GM12874 (cell line): ENCODE results near the gene SRMS.

Experiments
- TF ChIP-seq, protein P1 (sequence below): IDR thresholded peaks from 2 replicates; pipeline ENCODE4 v1.5.1; 2011; ENCODE audit warnings: low read depth, mild to moderate bottlenecking, control low read depth, low read length, moderate library complexity; ENCODE audit not compliant: insufficient read depth

Gene SRMS

DNA sequence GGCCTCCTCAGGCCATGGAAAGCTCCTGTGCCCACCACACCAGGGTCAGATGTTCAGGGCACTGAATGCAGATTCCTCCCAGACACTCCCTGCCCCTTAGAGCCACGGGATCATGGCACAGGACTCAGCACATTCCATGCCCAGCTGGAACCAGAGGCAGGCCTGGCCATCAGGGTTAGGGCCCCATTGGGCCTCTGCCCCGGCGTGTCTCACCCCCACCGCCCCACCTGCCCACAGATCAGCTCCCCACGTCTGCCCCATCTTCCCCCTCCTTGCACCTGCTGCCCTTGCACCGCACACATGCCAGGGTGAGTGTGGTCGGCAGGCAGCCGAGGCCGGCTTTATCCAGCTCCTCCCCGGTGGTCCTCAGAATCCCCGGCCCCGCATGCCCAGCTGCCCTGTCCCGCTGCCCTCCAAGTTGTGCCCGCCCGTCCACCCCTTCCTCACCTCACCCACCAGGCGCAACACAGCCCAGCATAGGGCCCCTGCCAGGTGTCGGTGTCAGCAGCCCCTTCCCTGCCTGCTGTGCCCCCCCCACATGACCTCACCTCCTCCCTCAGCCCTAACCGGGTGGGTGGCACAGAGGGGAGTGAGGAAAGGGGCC, 2.2 kb upstream of the SRMS start:
- TF ChIP-seq, protein P1, sequence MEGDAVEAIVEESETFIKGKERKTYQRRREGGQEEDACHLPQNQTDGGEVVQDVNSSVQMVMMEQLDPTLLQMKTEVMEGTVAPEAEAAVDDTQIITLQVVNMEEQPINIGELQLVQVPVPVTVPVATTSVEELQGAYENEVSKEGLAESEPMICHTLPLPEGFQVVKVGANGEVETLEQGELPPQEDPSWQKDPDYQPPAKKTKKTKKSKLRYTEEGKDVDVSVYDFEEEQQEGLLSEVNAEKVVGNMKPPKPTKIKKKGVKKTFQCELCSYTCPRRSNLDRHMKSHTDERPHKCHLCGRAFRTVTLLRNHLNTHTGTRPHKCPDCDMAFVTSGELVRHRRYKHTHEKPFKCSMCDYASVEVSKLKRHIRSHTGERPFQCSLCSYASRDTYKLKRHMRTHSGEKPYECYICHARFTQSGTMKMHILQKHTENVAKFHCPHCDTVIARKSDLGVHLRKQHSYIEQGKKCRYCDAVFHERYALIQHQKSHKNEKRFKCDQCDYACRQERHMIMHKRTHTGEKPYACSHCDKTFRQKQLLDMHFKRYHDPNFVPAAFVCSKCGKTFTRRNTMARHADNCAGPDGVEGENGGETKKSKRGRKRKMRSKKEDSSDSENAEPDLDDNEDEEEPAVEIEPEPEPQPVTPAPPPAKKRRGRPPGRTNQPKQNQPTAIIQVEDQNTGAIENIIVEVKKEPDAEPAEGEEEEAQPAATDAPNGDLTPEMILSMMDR = no peak

DNA sequence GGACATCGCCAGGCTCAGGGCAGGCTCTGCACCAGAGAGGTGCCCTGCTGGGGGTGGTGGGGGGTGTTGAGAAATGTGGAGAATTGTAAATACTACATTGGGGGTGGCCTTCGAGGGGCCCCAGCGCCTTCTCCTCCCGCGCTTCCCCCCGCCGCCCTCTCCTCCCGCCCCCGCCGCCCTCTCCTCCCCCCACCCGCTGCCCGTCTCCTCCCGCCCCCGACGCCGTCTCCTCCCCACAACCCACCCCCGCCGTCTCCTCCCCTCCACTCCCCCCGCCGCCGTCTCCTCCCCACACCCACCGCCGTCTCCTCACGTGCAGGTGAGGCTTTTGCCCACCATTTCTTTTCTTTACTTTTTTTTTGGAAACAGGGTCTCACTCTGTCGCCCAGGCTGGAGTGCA, 1.5 kb upstream of the SRMS start:
- TF ChIP-seq, protein P1 = no peak

DNA sequence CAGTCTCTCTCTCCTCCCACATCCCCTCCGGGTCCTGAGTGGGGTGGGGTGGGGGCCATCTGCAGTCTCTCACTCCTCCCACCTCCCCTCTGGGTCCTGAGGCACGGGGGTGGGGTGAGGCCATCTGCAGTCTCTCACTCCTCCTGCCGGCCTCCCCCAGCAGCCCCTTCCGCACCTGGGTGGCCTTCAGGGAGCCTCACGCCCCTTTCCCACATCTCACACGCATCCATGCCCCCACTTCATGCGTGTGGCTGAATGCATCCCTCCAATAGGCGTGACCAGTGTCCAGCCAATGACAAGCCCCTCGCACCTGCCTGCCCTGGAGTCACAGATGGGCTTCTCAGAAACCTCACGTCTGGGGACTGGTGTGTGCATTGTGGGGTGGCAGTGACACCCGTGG, 993 bp upstream of the SRMS start:
- TF ChIP-seq, protein P1 = no peak

- TF ChIP-seq, protein P1 = no peak
Observed at GRCh38 chr20:63546956-63547724, 409 bp downstream of the SRMS start.

- TF ChIP-seq, protein P1 = no peak
Observed at GRCh38 chr20:63546256-63546955, 1.1 kb downstream of the SRMS start.

GRCh38 chr20:63545814-63546213, 1.7 kb downstream of the SRMS start:
- TF ChIP-seq, protein P1 = no peak

GRCh38 chr20:63544958-63545516, 2.5 kb downstream of the SRMS start:
- TF ChIP-seq, protein P1 = no peak
